K562 (cell line): ENCODE data around the gene REEP6. TPM values are rescaled to one million over a fixed set of nuclear protein-coding genes. Genes with fewer than 3 reads are reported as not detected.

Experiments used
- ARHGAP35 ChIP-seq: fragments of 450-650 bp; IDR thresholded peaks from 2 replicates; pipeline ENCODE4 v1.6.1; 2018; ENCODE audit not compliant: partially characterized antibody
- EGR1 ChIP-seq: fragments of 450-650 bp; conservative IDR thresholded peaks from 2 replicates; pipeline ENCODE4 v1.6.1; 2017; ENCODE audit warnings: mild to moderate bottlenecking
- KDM5B ChIP-seq: fragments of 200-600 bp; sonication (generic); IDR thresholded peaks from 2 replicates; pipeline ENCODE4 v1.6.1; 2012; ENCODE audit warnings: low read depth, mild to moderate bottlenecking, moderate library complexity, low read length, control low read depth, inconsistent platforms; ENCODE audit not compliant: insufficient replicate concordance
- MED1 ChIP-seq: sonication (generic); formaldehyde crosslinking; IDR thresholded peaks from 2 replicates; pipeline ENCODE4 v1.8.1; 2023; ENCODE audit warnings: missing genetic modification reagents, borderline replicate concordance
- MLLT1 ChIP-seq, 2 experiments: fragments of 450-650 bp; IDR thresholded peaks; 2 replicates each; pipeline ENCODE4 v1.6.1; 2016
- NR3C1 ChIP-seq: sonication (generic); formaldehyde crosslinking; IDR thresholded peaks from 2 replicates; pipeline ENCODE4 v1.8.1; 2022; ENCODE audit warnings: missing genetic modification reagents
- PHF8 ChIP-seq: fragments of 200-600 bp; sonication (generic); IDR thresholded peaks from 2 replicates; pipeline ENCODE4 v1.6.1; 2012; ENCODE audit warnings: mixed run types, mild to moderate bottlenecking, inconsistent platforms, low read length, moderate library complexity, borderline replicate concordance
- POLR2B ChIP-seq: fragments of 450-650 bp; IDR thresholded peaks from 2 replicates; pipeline ENCODE4 v1.6.1; 2018; ENCODE audit warnings: low read depth; ENCODE audit not compliant: partially characterized antibody
- POLR2G ChIP-seq: fragments of 200-400 bp; formaldehyde crosslinking; IDR thresholded peaks from 2 replicates; pipeline ENCODE4 v1.6.1; 2017; ENCODE audit warnings: low read depth, mild to moderate bottlenecking, antibody characterized with exemption, low read length, moderate library complexity
- PRMT5 ChIP-seq: sonication (generic); formaldehyde crosslinking; IDR thresholded peaks from 2 replicates; pipeline ENCODE4 v1.5.0; 2020; ENCODE audit warnings: missing genetic modification reagents
- SUPT5H ChIP-seq: fragments of 450-650 bp; IDR thresholded peaks from 2 replicates; pipeline ENCODE4 v1.6.1; 2016
- TCFL5 ChIP-seq: fragments of 250-450 bp; sonication (Bioruptor Pico); conservative IDR thresholded peaks from 2 replicates; pipeline ENCODE4 v1.6.1; 2021; ENCODE audit warnings: mild to moderate bottlenecking, moderate library complexity, matching md5 sums
- TFAM ChIP-seq: fragments of 250-450 bp; sonication (Bioruptor Pico); conservative IDR thresholded peaks from 2 replicates; pipeline ENCODE4 v1.5.0; 2021; ENCODE audit warnings: mild to moderate bottlenecking, moderate library complexity
- TGIF2 ChIP-seq: sonication (generic); formaldehyde crosslinking; IDR thresholded peaks from 2 replicates; pipeline ENCODE4 v1.8.1; 2022; ENCODE audit warnings: mild to moderate bottlenecking, missing genetic modification reagents, moderate library complexity
- ZBTB40 ChIP-seq, 2 experiments: fragments of 450-650 bp in 1 of 2; sonication (generic) in 1 of 2; formaldehyde crosslinking in 1 of 2; IDR thresholded peaks; 2 replicates each; pipeline versions ENCODE4 v1.7.1 to v1.9.0; 2016 to 2022; ENCODE audit warnings: inconsistent platforms in 1 of 2, mild to moderate bottlenecking in 1 of 2, missing genetic modification reagents in 1 of 2
- ZFX ChIP-seq: sonication (generic); formaldehyde crosslinking; IDR thresholded peaks from 2 replicates; pipeline ENCODE4 v1.8.0; 2022; ENCODE audit warnings: mild to moderate bottlenecking, missing genetic modification reagents, moderate library complexity
- ZNF165 ChIP-seq: fragments of 250-450 bp; sonication (Bioruptor Pico); IDR thresholded peaks from 2 replicates; pipeline ENCODE4 v1.4.0; 2020; ENCODE audit warnings: borderline replicate concordance
- polyA plus RNA-seq, 8 experiments: library from polyadenylated mRNA; depleted of rRNA in 4 of 8; stranded (reverse) in 5 of 8; unstranded in 3 of 8; fragments of >200 nt; fragmentation: Nextera tagmentation in 2 of 8; fragmentation: Illumina TruSeq in 1 of 8; extraction: Ambion mirVana in 2 of 8; extraction: Trizol in 1 of 8; gene quantifications; 2 replicates each; pipeline versions ENCODE4 v1.2.1 to v1.2.3, GENCODE V29; 2011 to 2014; ENCODE audit warnings: inconsistent platforms in 1 of 8, missing spikeins in 1 of 8
- total RNA-seq, 7 experiments: library from RNA; depleted of rRNA in 6 of 7; stranded (reverse); fragments of >200 nt in 6 of 7; fragmentation: Illumina TruSeq in 2 of 7; extraction: Trizol in 2 of 7; gene quantifications; 2 replicates each; pipeline versions ENCODE4 v1.2.1 to v1.2.3, GENCODE V29; 2011 to 2021; ENCODE audit warnings: low replicate concordance in 1 of 7

Gene REEP6
- total and polyA plus RNA-seq, 9 of the 15 experiments (the other 6 are each of a cell fraction or from before 2014, with no cell fraction given): 1.2 to 64.2 (median 12.7) TPM

DNA sequence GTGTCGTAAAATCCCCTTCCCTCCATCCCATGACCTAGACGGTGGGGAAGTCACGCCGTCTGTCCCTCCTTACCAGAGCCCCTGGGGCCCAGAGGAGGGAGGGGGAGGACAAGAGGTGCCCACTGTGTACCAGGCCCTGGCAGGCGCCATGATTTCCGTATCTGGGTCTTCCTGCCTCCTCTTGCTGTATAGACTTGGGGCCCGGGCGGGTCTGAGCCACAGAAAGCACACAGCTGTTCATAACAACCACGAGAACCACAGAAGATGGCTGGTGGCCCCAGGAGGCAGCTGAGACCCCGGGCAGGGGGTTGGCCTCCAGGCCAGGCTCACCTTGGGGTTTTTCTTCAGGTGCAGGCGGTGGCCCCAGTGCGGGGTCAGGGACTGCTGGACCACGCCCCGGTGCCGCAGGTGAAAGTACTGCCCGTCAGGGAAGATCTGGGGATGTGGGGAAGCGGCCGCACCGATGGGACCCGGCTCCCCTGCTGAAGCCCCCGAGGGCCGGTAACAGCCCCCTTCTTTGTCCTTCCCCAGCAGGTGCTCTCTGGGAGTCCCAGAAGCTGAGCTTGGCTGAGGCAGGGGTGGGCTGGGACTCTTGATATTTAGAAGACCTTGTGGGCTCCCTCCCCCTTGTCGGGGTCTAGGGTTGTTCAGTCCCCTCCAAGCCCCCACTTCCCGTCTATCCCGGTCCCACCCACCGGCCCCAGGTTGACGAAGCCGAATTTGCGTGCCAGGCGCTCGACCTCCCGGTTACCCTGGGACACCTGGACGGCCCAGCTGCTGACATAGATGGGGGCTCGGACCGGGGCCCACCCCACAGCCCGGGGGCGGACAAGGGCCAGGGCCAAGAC is 1.3 kb upstream of the REEP6 start (continued):
- TF ChIP-seq ZBTB40 (IDR thresholded peaks at IDR 0.05) (0 out of 2 replicates have a peak, but pooled peaks have one; percentile 20), ZBTB40 (CRISPR knock-in tag; IDR thresholded peaks at IDR 0.05) (no peak), MLLT1 (IDR thresholded peaks at IDR 0.05) (no peak), NR3C1 (CRISPR knock-in tag) (peak; percentile 17; the same call in 1 of the 2 replicates), TGIF2 (no peak), PHF8 (peak; percentile 71; the same call in 1 of the 2 replicates), PRMT5 (0 out of 2 replicates have a peak, but pooled peaks have one; percentile 45), TCFL5 (no peak), POLR2G (peak; percentile 78), ZFX (CRISPR knock-in tag) (peak; percentile 93), POLR2B (peak; percentile 40), EGR1 (peak; percentile 86), SUPT5H (peak; percentile 67), ARHGAP35 (no peak), ZNF165 (CRISPR knock-in tag) (no peak), MED1 (CRISPR knock-in tag) (no peak), TFAM (CRISPR knock-in tag) (no peak), KDM5B (peak; percentile 61)
